DMS 273 (cell line): Measurements from ENCODE around the gene PARP4.
"Not testable (repeated sequence)": the region's sequence is repeated elsewhere in the genome, so short reads cannot be mapped to it uniquely, and the experiment has no call there.

Experiments used
- DNase-seq: peaks from one replicate; lab custom pipeline; 2025; ENCODE audit not compliant: unreplicated experiment; lab: John Stamatoyannopoulos, UW

PARP4 gene

DNA sequence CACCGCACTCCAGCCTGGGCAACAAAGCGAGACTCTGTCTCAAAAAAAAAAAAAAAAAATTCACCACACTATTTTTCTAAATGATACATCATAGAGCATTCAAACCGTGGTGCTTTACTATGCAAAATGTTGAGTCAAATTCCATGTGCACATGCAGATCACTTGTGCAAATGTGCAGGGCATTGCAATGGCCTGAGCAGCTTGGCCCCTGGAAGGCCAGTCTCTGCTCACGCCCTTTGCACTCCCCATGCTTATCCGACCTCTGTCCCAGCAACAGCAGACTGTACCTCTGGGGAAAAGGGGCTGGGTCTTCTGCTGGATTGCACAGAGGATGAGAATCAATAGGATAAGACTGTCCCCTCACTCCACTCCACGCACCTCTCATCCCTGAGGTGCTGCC, 58.5 kb downstream of the PARP4 start:
- no peak for DNase-seq

DNA sequence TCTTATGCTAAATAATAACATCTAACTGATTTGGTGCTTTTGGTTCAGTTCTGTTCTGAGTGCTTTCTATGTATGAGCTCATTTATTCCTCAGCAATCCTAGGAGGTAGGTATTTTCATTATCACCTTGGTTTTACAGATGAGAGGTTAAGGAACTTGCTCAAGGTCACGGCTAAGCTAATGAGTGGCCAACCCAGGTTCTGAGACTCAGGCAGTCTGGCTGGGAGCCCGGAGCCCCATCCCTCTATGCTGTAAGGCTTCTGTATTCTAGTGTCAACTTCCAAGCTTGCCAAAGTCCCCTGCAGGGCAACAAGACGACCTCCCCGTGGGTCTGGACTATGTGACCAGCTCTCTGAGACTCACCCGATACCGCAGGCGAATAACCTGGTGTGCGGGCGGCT, 60.5 kb downstream of the PARP4 start:
- no peak for DNase-seq

DNA sequence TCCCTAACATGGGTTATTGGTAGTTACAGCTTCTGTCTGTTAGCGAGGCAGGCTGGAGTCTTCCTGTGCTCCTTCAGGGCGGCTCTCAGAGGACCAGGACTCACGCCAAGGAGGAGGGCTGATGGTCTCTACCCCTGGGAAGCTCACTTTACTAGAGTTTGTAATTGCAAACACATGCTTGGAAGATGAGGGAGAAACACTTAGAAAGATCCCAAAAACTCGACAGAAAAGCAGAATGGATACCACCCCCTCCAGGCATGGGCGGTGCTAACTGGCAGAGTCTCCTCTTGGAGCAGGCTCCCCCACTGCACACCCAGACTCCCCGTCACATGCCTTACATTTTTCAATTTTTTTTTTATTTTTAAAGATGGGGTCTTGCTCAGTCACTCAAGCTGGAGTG, 62.0 kb downstream of the PARP4 start:
- DNase-seq: no peak

DNA sequence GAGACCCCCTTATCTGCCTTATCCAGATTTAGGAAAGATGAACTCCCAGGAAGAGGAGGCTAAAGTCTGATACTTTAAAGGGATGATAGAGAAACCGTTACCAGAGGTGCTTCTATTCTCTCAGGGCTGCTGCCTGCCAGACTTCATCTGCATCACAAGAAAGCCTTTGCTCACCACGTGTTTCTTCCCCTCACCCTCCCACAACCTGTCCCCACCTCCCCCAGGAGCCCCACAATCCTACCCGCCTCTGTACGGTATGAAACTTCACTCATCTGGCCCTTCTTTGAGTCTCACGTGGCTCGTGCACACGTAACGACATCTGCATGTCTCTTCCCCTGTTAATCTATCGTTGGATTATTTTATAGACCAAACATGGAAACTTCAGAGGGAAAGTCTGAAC, 67.7 kb downstream of the PARP4 start:
- not testable (repeated sequence) for DNase-seq

DNA sequence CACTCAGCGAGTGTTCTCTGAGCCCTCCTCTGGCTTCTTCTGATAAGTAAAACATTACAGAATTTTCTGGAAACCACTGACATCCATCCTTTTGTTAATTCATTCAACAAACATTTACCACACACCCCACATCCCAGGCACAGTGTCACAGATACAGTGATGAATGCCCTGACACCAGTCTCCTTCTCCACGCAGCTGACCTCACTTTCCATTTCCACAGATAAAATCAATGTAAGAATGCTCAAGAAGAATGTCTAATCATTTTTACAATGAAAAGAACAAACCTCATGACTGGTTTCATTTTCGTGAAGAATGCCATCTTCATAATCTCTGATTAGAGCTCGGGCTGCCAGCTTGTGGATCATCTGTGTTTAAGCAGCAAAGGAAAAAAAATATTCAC, 69.2 kb downstream of the PARP4 start:
- DNase-seq: no peak

DNA sequence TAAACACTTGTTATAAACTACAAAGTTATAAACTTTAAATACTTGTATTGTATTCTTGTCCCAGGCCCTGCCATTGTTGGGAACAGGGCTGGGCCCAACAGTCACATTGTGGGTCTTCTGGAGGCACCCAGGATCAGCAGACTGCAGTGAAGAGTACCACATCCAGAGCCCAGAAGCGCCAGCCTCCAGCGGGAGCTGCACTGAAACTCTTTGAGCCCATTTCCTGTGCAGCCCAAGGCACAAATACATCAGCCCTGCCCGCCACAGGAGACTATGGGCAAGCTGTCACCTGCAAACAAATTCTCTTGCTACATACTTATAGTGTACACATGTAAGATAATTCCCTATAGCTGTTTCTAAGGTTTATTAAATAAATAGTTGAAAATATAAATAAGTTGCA, 86.5 kb downstream of the PARP4 start:
- DNase-seq: not testable (repeated sequence)

DNA sequence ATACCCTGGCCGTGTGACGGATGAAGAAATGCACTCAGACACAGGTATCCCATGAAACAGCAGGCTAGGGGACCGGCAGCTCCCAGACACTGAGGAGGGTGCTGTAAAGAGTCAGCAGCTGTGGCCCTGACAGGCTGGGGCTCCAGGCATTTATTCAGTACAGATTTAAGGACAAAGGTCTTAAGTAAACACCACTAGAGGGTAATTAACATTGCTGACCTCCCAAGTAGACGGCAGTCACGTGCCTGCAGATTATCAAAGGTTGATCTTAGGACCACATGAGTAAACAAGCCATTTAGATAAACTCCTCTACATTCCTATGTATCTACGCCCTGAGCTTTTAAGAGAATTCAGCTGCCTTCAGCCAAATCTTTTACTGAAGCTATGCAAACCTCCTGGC, 92.9 kb downstream of the PARP4 start:
- not testable (repeated sequence) for DNase-seq

DNA sequence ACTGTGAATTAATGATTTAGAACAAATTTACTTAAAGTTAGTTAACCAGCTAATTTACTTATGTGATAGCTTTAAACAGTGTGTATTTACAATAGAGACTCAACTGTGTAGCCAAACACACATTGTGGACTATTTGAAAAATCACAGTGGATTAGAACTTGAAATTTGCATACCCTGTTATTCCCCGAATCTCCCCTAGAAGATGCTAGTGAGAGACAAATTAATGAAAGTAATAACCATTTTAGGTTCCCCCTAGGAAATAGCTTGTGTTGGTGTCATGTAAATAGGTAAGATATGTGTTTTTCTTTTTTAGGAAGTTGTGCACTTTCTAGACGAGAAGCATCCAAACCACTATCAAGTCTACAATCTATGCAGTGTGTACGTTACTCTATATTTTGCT, 104.7 kb downstream of the PARP4 start:
- no peak for DNase-seq

DNA sequence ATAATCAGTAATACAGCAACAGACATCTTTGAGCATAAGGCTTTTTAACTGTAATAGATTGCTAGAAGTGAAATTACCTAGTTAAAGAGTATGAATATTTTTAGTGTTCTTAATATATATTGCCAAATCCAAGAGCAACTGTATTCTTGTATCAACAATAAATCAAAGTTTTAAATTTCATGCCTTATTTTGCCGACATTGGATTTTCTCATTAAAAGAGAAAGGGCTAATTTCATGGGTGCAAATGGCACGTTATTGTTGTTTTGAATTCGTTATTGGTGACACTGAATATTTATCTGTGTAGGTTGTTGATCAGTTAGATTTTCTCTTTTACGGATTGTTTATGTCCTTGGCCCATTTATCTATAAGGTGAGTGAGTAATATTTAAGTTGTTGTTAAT, 106.1 kb downstream of the PARP4 start:
- DNase-seq: no peak

DNA sequence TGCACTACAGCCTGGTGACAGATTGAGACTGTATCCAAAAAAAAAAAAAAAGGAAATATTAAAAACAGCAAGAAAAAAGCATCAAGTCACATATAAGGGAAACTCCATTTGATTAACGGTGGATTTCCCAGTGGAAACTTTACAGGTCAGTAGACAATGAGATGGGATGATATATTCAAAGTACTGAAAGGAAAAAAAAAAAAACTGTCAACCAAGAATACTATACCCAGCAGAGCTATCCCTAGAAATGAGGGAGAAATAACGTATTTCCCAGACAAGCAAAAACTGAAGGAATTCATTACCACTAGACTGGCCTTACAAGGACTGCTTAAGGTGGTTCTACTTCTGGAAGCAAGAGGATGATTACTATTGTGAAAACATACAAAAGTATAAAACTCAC, 115.8 kb downstream of the PARP4 start:
- no peak for DNase-seq

DNA sequence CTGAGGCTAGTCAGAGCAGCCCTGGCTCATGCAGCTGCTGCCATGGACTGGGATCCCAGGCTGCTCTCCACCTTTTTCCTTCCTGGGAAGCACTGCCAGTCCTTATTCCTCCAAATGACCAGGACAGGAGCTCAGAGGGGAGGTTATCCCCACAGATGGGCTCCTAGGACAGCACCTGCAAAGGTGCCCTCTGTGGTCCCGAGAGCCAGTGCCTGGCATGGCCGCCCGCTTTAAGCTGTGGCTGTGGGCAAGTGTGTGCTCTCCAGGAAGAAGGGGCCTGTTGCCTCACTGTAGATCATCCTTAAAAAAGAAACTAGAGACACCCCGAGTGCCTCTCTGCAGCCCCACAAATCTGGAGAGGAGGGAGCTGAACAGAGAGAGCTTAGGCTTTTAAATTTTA, 119.6 kb downstream of the PARP4 start:
- DNase-seq: no peak

DNA sequence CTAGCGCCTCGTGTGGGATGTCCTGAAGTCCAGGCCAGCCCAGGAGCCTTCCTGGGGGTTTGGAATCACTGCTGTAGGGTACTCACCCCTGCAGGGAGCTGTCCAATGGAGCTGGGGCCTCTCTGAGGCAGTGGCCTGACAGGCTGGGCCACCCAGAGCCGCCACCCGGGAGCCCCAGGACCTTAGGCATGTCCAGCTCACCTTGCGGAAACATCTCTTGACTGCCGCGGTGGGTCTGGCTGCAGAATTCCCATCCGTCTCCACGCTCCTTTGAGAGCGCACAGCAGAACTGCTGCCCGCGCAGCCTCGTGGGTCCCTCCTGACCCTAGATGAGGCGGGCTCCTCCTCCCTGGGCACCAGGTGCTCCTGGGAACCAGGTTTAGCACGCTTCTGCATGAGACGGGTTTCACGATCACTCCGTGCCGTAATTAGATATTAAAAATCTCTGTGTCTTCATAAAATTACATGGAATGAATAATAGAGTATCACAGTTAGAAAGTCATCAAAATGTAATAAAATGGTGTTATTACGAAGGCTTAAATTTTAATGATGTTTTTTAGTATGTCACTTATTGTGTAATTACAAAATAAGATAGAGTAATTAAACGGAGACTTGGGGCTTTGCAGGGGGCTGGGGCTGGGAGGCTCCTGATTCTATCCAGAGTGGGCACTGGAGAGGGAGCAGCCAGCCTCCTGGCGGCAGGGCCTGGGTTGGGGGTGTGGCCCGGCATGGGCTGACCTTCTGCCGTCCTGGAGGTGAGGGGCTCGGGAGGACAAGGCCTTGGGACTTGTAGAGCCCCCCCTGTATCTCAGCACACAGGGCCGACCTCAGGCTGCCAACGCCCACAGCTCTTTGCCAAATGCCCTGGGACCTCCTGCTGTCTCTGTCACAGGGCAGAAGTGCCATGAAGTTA, 120.6 kb downstream of the PARP4 start:
- DNase-seq: not testable (repeated sequence)

DNA sequence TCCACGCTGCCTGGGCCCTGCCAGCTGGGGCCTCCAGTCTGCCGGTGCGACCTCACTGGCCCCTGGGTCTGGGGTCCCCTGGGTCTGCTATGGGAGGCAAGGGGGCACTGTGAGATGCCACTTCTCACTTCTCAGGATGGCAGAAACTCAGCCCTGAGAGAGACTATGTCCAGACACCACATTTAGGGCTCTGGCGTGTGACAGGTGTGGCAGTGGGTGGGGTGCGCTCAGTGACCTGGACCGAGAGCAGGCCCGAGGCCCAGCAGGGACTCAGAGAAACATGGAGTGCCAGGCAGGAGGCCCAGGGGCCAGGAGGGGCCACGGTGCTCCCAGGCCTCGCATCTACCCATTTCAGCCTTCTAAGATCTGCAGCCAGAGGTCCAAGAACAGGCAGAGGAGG, 121.8 kb downstream of the PARP4 start:
- DNase-seq: not testable (repeated sequence)

DNA sequence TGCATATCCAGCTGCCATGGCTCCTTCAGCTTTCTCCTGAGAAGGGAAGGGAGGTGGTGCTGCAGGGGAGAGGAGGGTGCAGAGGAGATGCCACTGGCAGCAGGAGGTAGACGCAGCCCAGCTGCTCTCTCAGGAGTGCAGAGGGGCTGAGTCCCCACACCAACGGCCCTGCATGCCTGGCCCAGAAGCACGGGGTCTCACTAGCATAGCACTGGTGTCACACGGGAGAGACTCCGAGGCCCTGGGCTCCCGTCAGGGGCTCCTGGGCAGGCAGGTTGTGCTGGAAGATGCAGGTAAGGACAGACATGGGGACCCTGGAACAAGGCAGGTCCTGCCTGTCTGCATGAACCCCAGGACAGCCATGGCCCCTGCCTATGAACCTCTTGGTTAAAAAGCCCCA, 123.1 kb downstream of the PARP4 start:
- DNase-seq: no peak

DNA sequence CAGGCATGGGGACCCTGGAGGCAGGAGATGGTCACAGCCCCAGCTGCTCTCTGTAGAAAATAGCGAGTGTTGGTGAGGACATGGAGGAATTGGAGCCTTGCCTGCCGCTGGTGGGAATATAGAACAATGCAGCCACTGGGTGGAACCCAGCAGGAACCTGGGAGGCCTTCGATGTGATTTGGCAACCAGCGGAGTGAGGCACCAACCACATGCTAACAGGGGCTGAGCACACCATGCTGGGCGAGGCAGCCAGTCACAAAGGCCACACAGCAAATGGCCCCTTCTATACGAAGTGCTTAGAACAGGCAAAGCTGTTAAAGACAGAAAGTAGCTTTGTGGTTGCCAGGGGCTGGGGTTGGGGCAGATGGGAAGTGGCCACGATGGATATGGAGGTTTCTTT, 123.8 kb downstream of the PARP4 start:
- DNase-seq: not testable (repeated sequence)

DNA sequence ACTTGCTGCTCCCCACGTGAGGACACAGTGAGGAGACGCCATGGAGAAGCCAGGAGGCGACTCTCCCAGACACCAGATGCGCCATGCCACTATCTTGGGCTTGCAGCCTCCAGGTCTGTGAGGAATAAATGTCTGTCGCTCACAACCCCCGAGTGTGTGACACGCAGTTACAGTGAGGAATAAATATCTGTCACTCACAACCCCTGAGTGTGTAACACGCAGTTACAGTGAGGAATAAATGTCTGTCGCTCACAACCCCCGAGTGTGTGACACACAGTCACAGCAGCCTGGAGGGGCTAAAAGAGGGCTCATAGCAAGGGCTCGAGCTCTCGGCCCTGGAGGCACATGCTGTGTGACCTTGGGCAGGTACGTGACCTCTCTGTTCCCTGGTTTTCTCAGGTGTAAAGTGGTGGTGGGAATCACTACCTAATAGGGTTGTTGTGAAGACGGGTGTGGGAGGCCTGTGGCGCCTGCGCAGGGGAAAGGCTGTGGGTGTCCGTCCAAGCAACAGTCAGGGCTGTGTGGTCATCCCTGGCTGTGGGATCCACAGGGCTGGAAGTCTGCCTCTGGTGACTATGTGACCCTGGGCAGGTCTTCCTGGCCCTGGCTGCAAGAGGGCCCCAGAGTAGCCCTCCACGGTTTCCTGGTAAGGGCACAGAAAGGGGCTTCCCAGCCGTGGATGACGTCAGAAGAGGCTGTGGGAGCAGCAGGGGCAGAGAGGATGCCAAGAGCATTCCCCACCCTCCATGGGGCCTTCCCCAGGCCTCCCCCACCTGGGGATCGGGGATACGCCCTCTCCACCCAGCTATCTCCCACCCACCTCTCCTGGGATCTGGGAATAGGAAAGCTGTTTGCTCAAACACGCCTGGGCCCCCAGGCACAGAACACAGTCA, 125.5 kb downstream of the PARP4 start:
- no peak for DNase-seq

DNA sequence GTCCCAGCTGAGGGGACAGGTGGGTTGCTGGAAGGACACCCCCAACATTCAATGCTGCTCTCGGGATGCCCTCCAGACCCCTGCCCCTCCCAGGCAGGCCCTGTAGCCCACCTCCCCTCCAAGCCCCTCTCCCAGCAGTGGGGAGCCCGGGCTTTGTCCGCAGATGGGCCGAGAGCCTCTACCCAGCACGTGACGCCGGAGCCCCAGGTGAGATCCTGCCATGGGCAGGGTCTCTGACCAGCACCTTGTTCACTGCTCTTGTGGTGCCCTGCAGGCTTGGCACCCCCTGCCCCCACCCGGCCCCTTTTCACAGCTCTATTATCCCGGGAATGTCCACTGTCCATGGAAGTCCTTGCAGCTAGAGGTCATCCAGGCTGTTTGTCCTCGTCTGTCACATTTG, 126.7 kb downstream of the PARP4 start:
- DNase-seq: no peak

DNA sequence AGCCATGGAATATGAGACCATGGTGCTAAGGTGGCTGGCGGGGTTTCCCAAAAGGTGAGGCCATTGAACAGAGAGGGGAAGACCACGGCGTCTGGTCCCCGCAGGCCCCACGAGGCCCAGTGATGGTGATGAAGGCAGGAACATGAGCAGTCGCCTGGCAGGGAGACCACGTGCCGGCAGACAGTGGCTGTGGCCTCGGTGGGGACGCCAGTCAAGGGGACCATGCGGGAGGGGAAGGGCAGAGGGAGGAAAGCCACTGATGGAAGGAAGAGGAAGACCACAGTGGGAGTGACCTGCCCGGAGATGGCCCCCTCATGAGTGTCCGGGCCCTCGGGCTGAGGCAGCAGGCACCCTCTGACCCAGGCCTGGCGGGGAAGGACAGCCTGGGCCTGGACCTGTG, 127.6 kb downstream of the PARP4 start:
- DNase-seq: not testable (repeated sequence)

DNA sequence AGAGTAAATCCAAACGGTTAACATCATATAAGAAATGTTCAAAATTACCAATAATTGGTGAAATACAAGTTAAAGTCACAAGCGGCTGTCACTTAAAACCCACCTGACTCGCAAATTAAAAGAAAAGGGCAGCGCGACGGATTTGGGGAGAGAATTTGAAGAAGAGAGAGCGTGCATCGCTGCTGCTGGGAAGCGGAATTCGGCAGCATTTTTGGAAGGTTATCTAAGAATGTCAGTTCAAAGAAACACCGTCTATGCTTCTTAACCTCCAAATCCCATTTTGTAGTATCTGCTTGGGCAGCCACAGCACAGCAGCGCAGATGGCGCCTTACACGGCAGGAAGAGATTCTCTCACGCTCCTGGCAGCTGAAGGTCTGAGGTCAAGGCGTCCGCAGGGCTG, 128.5 kb downstream of the PARP4 start:
- not testable (repeated sequence) for DNase-seq

DNA sequence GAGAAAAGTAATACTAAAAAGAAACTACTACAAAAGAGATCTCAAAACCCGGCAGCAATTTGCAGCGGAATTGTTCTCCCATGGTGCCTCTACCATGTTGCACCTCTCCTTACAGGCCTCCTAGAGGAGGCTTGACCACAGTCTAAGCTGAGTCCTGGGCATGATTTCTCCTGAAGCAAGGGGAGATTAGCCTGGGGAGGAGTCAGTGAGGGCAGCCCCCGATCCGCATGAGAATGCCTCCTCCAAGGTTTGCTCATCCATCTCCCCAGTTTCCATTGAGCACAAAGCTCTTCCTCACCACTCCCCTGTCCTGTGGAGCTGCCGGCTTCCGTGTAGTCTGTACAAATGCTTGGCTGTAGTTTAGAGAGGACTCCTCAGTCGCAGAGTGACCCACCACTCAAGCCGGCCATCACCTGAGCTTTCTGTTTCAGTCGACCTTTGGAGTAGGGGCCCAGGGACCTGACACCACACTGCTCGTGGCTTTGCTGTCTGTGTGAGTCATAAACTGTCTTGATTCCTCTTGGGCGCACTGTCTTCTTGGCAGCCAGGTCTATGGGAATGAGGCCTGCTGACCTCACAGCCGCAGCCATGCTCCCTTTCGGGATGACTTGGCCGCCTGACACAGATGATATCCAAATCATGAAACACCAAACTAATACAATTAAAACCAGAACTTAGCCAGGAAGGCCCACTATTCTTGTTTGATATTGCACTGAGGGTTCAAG, 130.9 kb downstream of the PARP4 start:
- DNase-seq: no peak

DNA sequence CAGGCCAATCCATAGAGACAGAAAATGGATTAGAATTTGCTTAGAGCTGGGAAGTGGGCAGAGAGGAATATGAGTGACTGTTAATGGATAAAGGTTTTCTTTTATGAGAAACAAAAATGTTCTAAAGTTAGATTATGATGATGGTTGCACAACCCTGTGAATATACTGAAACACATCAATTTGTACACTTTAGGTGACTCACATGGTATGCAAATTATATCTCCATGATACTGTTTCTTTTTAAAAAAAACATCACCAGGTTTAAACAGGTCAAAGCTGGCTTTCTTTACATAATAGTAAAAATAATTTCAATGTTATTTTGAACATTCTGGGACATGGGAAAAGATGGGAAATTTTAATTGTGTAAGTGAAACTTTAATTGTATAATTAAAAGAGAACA, 131.7 kb downstream of the PARP4 start:
- not testable (repeated sequence) for DNase-seq
